GM13976 (cell line): ENCODE data around the gene DYNAP.

Source experiments
- DNase-seq: peaks from one replicate; pipeline ENCODE4 v3.0.0; 2012; ENCODE audit warnings: low spot score
- CTCF ChIP-seq: IDR thresholded peaks from 2 replicates; pipeline ENCODE4 v1.5.1; 2012; ENCODE audit warnings: borderline replicate concordance, mild to moderate bottlenecking; ENCODE audit not compliant: insufficient read depth; ENCODE audit errors: extremely low read depth, missing control alignments, control extremely low read depth
- in situ Hi-C: fragments of 300-500 bp; cut with MboI; formaldehyde crosslinking; loops from one replicate; pipeline ENCODE4 v1.12.0; 2022; ENCODE audit warnings: low sequenced_read_pairs, mixed read lengths, inconsistent platforms; ENCODE audit not compliant: unreplicated experiment

DYNAP gene

GRCh38 chr18:54622084-54622483 lies 31.0 kb downstream of the DYNAP start:
- in situ Hi-C loops: no loop called here
- DNase-seq: no peak
- no peak for TF ChIP-seq CTCF

GRCh38 chr18:54626779-54627178 lies 35.7 kb downstream of the DYNAP start:
- DNase-seq: no peak
- no peak for TF ChIP-seq CTCF
- in situ Hi-C loops: no loop called here

GRCh38 chr18:54630963-54631362 lies 39.9 kb downstream of the DYNAP start:
- TF ChIP-seq CTCF: no peak
- no peak for DNase-seq
- in situ Hi-C loops: no loop called here

- DNase-seq: no peak
- in situ Hi-C loops: no loop called here
- no peak for TF ChIP-seq CTCF
Observed at GRCh38 chr18:54636217-54636616, 45.2 kb downstream of the DYNAP start.

- in situ Hi-C loops: no loop called here
- no peak for TF ChIP-seq CTCF
- no peak for DNase-seq
Observed at GRCh38 chr18:54641734-54642133, 50.7 kb downstream of the DYNAP start.

DNA sequence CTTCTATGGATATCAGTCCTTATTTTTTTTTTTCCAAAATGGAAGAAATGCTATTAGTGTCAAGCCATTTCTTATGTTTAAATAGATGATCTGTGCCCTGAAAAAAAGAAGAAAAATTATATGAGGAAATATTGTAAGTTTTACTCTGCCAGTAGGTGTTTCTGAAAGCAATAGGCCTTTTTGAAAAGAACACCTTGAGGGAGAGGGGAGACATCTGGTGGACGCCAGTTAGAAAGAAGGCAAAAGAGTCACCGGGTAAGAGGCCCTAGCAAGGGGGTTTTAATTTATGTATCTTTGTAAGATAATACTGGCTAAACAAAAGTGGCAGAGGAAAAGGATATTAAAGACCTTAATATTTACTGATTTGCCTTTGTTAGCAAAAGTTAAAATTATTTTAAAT lies 56.1 kb downstream of the DYNAP start:
- in situ Hi-C loops: no loop called here
- DNase-seq: peak; percentile 18
- peak; percentile 26 for TF ChIP-seq CTCF
